Osteoblast (primary cell): ENCODE measurements around the gene PFKL. TPM values are rescaled to one million over a fixed set of nuclear protein-coding genes. Genes with fewer than 3 reads are reported as not detected.

Experiments
- DNase-seq: peaks from one replicate; pipeline ENCODE4 v3.0.0; 2011; ENCODE audit warnings: low spot score, mixed read lengths; ENCODE audit not compliant: insufficient read length; ENCODE audit errors: missing footprints
- H2AFZ ChIP-seq: 2 replicates; pipeline ENCODE4 v1.6.0; 2011; ENCODE audit warnings: mild to moderate bottlenecking, low read length
- H3K27ac ChIP-seq: 2 replicates; pipeline ENCODE4 v1.5.1; 2011; ENCODE audit warnings: mild to moderate bottlenecking, low read depth, low read length, moderate library complexity
- H3K27me3 ChIP-seq: 2 replicates; pipeline ENCODE4 v1.6.0; 2012; ENCODE audit warnings: mild to moderate bottlenecking, control low read depth, inconsistent platforms, low read length, moderate library complexity; ENCODE audit not compliant: insufficient read depth
- H3K36me3 ChIP-seq: 2 replicates; pipeline ENCODE4 v1.5.1; 2011; ENCODE audit warnings: mild to moderate bottlenecking, low read length, control low read depth, moderate library complexity; ENCODE audit not compliant: insufficient read depth
- H3K4me1 ChIP-seq: 2 replicates; pipeline ENCODE4 v1.5.1; 2011; ENCODE audit warnings: mild to moderate bottlenecking, low read length, control low read depth, moderate library complexity; ENCODE audit not compliant: insufficient read depth
- H3K4me2 ChIP-seq: 2 replicates; pipeline ENCODE4 v1.6.0; 2011; ENCODE audit warnings: mild to moderate bottlenecking, low read length; ENCODE audit not compliant: insufficient read depth
- H3K4me3 ChIP-seq: fragments of 200-600 bp; sonication (generic); 3 replicates; pipeline ENCODE4 v1.5.1; 2012; ENCODE audit warnings: mild to moderate bottlenecking, low read length, inconsistent platforms; ENCODE audit not compliant: insufficient read depth
- H3K79me2 ChIP-seq: 2 replicates; pipeline ENCODE4 v1.6.0; 2012; ENCODE audit warnings: mild to moderate bottlenecking, low read length, control low read depth, inconsistent platforms; ENCODE audit not compliant: insufficient read depth
- H3K9me3 ChIP-seq: 2 replicates; pipeline ENCODE4 v1.5.1; 2011; ENCODE audit warnings: low read depth, low read length, control low read depth
- H4K20me1 ChIP-seq: 2 replicates; pipeline ENCODE4 v1.6.0; 2012; ENCODE audit warnings: mild to moderate bottlenecking, low read length, control low read depth; ENCODE audit not compliant: insufficient read depth
- total RNA-seq: library from RNA; depleted of rRNA; stranded (reverse); fragments of >200 nt; gene quantifications from 2 replicates; pipeline ENCODE4 v1.2.3, GENCODE V29; 2012
- TF ChIP-seq, protein P1 (sequence below): IDR thresholded peaks from 2 replicates; pipeline ENCODE4 v1.5.1; 2011; ENCODE audit warnings: mild to moderate bottlenecking, low read depth, low read length, moderate library complexity; ENCODE audit errors: extremely low read depth

PFKL gene
- total RNA-seq, 1 donor = 114 TPM

DNA sequence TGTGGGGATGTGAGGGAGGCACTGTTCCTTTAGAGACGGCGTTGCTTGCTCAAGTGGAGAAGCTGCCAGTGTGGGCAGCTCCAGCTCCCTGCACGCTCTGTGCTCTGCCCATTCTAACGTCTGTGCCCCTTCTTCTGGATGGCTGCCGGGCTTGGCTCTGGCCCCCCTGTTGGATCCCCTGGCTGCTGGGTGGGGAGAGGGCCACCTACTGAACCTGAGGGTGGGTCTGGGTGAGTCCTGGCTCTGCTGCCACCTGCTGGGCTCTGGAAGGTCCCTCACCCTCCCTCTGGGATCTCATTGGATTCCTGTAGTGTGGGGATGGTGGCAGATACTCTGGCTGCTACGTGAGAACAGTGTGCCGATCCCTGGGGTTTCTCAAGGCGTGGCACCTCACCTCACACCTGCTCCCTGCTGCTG lies 5.0 kb downstream of the PFKL start:
- H4K20me1 ChIP-seq = peaks cover 55% of the 10 kb centered on the region
- H3K4me1 ChIP-seq = peaks cover 6% of the 10 kb centered on the region
- TF ChIP-seq, protein P1, sequence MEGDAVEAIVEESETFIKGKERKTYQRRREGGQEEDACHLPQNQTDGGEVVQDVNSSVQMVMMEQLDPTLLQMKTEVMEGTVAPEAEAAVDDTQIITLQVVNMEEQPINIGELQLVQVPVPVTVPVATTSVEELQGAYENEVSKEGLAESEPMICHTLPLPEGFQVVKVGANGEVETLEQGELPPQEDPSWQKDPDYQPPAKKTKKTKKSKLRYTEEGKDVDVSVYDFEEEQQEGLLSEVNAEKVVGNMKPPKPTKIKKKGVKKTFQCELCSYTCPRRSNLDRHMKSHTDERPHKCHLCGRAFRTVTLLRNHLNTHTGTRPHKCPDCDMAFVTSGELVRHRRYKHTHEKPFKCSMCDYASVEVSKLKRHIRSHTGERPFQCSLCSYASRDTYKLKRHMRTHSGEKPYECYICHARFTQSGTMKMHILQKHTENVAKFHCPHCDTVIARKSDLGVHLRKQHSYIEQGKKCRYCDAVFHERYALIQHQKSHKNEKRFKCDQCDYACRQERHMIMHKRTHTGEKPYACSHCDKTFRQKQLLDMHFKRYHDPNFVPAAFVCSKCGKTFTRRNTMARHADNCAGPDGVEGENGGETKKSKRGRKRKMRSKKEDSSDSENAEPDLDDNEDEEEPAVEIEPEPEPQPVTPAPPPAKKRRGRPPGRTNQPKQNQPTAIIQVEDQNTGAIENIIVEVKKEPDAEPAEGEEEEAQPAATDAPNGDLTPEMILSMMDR = peak; percentile 68
- peaks cover 53% of the 10 kb centered on the region for H3K79me2 ChIP-seq
- H3K4me3 ChIP-seq = no peak overlapping the region
- peak; percentile 97 for DNase-seq
- H3K36me3 ChIP-seq = no peaks in the 10 kb centered on the region
- H3K9me3 ChIP-seq = no peaks in the 10 kb centered on the region
- H3K27ac ChIP-seq = no peak overlapping the region
- H2AFZ ChIP-seq = no peak overlapping the region
- no peaks in the 10 kb centered on the region for H3K27me3 ChIP-seq
- no peak overlapping the region for H3K4me2 ChIP-seq

DNA sequence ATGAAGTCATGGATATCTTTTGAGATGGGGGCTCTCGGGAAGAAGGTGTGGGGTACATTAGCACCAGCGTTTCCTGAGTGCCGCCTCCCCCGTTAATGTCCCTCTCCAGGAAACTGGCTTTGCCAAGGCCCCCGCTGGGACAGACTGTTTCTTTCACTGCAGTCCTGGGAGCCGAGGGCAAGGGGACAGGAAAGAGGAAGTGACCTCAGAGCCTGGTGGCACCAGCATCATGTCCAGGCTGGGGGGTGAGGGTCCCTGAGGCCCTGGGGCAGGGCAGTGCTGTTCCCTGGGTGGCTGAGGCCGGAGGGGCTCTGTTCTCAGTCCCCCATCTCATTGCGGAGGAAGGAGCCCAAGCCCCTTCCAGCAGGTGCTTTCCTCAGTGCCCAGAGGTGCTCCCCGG lies 5.8 kb downstream of the PFKL start:
- TF ChIP-seq, protein P1 = no peak
- H3K27ac ChIP-seq = no peak overlapping the region
- H4K20me1 ChIP-seq = peaks cover 54% of the 10 kb centered on the region

DNA sequence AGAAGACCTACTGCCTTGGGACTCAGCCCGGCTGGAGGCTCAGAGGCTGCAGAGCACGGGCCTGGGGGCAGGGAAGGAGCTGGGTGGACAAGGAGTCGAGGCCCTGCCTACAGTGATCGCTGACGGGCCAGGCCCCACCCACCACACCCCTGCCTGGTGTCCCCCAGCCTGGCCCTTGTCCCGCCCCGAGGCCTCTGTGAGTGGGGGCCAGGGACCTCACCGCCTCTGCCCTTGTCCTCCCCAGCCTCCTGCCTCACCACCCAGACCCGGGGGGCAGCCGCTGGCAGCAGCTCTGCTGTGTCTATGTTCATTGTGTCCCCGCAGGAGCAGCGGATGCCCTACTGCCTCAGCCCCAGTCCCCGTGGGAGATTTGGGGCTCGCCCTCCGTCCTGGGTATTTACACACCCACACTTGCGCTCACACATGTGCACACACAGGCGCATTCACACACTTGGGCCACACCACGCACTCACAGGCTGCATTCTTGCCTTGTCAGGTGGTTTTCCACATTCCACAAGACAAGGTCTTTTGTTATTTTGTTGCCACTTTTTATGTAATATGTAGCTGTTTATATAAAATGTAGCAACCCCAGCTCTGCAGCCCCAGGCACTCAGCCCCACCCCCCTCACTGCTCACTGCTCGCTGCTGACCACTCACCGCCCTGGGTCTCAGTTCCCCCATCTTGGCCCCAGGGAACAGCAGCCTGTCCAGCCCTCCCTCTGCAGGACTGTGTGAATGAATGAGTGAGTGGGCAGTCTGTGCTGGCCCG lies 7.3 kb downstream of the PFKL start:
- Histone ChIP-seq H3K9me3 (no peaks in the 10 kb centered on the region), H3K27ac (no peak overlapping the region), H3K27me3 (no peaks in the 10 kb centered on the region), H3K36me3 (peaks cover 7% of the 10 kb centered on the region), H3K4me2 (no peak overlapping the region), H4K20me1 (peaks cover 45% of the 10 kb centered on the region), H3K79me2 (peaks cover 38% of the 10 kb centered on the region), H2AFZ (no peak overlapping the region), H3K4me3 (no peak overlapping the region), H3K4me1 (no peaks in the 10 kb centered on the region)
- DNase-seq = no peak
- TF ChIP-seq, protein P1 = no peak

More for the DNA sequence above, 5.8 kb downstream of the PFKL start:
- H3K36me3 ChIP-seq = no peaks in the 10 kb centered on the region
- H3K79me2 ChIP-seq = peaks cover 49% of the 10 kb centered on the region
- H3K9me3 ChIP-seq = no peaks in the 10 kb centered on the region
- H3K27me3 ChIP-seq = no peaks in the 10 kb centered on the region
- no peak overlapping the region for H3K4me2 ChIP-seq
- H3K4me3 ChIP-seq = no peak overlapping the region
- H3K4me1 ChIP-seq = peaks cover 4% of the 10 kb centered on the region
- no peak overlapping the region for H2AFZ ChIP-seq
- DNase-seq = no peak

DNA sequence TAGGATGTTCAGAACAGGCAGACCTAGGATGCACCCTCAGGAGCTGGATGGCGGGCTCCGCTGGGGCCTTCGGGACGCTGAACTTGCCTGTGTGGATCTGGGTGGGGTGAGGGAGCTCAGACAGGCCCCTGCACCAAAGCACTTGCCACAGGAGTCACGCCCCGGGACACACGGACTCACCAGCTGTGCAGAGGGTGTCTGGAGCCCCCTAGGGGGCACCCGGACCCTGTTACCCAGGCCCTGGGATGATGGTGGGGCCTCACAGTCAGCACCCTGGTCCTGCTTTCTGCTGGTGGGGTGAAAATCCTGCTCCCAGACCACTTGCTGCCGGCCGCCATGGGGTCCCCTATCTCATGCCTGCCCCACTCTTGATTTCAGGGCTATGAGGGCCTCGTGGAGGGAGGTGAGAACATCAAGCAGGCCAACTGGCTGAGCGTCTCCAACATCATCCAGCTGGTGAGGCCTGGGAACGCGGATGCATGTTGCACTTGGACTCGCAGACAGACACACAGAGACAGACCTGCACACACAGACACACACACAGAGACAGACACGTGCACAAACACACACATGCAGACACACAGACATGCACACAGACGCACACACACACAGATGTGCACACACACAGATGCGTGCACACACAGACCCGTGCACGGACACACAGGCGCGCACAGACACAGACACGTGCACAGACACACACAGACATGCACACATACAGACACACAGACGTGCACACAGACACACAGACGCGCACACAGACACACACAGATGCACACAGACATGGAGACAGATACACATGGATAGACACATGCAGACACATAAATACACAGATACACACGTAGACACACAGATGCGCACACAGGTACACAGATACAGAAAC lies 11.0 kb downstream of the PFKL start:
- no peaks in the 10 kb centered on the region for H3K27me3 ChIP-seq
- H3K4me2 ChIP-seq = no peak overlapping the region
- H3K9me3 ChIP-seq = no peaks in the 10 kb centered on the region
- H3K79me2 ChIP-seq = peaks cover 11% of the 10 kb centered on the region
- H2AFZ ChIP-seq = no peak overlapping the region
- TF ChIP-seq, protein P1 = no peak
- H3K27ac ChIP-seq = no peak overlapping the region
- H3K36me3 ChIP-seq = peaks cover 7% of the 10 kb centered on the region
- no peak overlapping the region for H3K4me3 ChIP-seq
- H4K20me1 ChIP-seq = peaks cover 20% of the 10 kb centered on the region
- no peaks in the 10 kb centered on the region for H3K4me1 ChIP-seq
- DNase-seq = no peak
